ENCODE measurements around the gene PHKA2. TPM values are rescaled to one million over a fixed set of nuclear protein-coding genes. Genes with fewer than 3 reads are reported as not detected.

Gene PHKA2
- total and polyA plus RNA-seq, 2 of the 4 experiments (the other 2 are of a cell fraction), result 10.0 to 21.5 TPM

DNA sequence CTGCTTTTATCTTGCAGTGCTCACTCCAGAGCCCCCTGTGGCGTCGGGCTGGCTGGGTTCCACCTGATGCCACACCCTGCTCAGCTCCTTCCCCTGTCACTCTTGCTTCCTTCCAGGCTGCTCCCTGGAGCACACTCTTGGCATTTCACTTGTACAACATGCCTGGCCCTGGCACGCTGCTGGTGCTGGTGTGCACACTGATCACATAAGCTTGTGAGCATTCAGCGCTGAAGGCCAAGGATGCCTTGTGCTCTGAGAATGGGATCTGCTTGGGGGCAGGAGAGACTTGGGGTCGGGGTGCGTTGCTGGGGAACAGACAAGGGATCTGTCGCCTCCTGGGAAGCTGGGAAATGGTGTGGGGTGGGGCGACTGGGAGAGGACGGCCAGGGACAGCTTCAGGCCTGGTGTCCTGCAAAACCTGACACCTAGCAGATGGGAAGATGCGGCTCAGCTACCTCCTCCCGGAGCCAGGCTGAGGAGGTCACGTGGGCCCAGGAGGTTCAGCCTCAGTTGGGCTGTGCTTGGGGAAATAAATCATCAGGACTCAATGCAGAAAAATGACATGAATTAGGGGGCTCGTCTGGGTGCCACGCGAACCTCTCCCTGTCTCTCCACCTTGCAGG, 108.5 kb downstream of the PHKA2 start:
- no peak overlapping the region for H3K4me2 ChIP-seq (ENCODE audit: low read depth, low read length)
- no peaks in the 10 kb centered on the region for H3K9me1 ChIP-seq (ENCODE audit: insufficient read depth, low read length)
- TF ChIP-seq BHLHE40 (IDR thresholded peaks at IDR 0.05; ENCODE audit: low read depth, low read length) (no peak), MAFK (IDR thresholded peaks at IDR 0.05; ENCODE audit: low read depth, low read length) (no peak), RCOR1 (IDR thresholded peaks at IDR 0.05; ENCODE audit: insufficient replicate concordance, low read length) (no peak), RFX5 (IDR thresholded peaks at IDR 0.05; ENCODE audit: low read depth, low read length) (no peak), NFE2L2 (IDR thresholded peaks at IDR 0.05; ENCODE audit: low read depth, low read length) (no peak), MXI1 (IDR thresholded peaks at IDR 0.05; ENCODE audit: borderline replicate concordance, low read depth, low read length) (no peak), FOS (IDR thresholded peaks at IDR 0.05; ENCODE audit: low read depth, low read length) (no peak), RAD21 (IDR thresholded peaks at IDR 0.05; ENCODE audit: low read length) (no peak), POLR2A (IDR thresholded peaks at IDR 0.05; ENCODE audit: low read depth, low read length) (no peak), CHD1 (IDR thresholded peaks at IDR 0.05; ENCODE audit: low read depth, low read length) (no peak), SMC3 (IDR thresholded peaks at IDR 0.05; ENCODE audit: low read depth, low read length) (no peak), MAZ (IDR thresholded peaks at IDR 0.05; ENCODE audit: borderline replicate concordance, low read depth, low read length) (no peak), CEBPB (IDR thresholded peaks at IDR 0.05; ENCODE audit: low read depth, low read length) (no peak)
- TF ChIP-seq, protein P1, sequence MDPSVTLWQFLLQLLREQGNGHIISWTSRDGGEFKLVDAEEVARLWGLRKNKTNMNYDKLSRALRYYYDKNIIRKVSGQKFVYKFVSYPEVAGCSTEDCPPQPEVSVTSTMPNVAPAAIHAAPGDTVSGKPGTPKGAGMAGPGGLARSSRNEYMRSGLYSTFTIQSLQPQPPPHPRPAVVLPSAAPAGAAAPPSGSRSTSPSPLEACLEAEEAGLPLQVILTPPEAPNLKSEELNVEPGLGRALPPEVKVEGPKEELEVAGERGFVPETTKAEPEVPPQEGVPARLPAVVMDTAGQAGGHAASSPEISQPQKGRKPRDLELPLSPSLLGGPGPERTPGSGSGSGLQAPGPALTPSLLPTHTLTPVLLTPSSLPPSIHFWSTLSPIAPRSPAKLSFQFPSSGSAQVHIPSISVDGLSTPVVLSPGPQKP (IDR thresholded peaks at IDR 0.05; ENCODE audit: borderline replicate concordance, low read depth, low read length), result no peak
- TF ChIP-seq, protein P2, sequence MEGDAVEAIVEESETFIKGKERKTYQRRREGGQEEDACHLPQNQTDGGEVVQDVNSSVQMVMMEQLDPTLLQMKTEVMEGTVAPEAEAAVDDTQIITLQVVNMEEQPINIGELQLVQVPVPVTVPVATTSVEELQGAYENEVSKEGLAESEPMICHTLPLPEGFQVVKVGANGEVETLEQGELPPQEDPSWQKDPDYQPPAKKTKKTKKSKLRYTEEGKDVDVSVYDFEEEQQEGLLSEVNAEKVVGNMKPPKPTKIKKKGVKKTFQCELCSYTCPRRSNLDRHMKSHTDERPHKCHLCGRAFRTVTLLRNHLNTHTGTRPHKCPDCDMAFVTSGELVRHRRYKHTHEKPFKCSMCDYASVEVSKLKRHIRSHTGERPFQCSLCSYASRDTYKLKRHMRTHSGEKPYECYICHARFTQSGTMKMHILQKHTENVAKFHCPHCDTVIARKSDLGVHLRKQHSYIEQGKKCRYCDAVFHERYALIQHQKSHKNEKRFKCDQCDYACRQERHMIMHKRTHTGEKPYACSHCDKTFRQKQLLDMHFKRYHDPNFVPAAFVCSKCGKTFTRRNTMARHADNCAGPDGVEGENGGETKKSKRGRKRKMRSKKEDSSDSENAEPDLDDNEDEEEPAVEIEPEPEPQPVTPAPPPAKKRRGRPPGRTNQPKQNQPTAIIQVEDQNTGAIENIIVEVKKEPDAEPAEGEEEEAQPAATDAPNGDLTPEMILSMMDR (conservative IDR thresholded peaks at IDR 0.05; ENCODE audit: low read depth, low read length), result no peak
- TF ChIP-seq, protein P3, sequence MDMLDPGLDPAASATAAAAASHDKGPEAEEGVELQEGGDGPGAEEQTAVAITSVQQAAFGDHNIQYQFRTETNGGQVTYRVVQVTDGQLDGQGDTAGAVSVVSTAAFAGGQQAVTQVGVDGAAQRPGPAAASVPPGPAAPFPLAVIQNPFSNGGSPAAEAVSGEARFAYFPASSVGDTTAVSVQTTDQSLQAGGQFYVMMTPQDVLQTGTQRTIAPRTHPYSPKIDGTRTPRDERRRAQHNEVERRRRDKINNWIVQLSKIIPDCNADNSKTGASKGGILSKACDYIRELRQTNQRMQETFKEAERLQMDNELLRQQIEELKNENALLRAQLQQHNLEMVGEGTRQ (IDR thresholded peaks at IDR 0.05; ENCODE audit: low read depth, low read length), result no peak
- DNase-seq (no peak), ATAC-seq (ENCODE audit: low read depth) (no peak)
- H2AK5ac ChIP-seq (ENCODE audit: low read depth, low read length), result no peak overlapping the region
- H4K5ac ChIP-seq (ENCODE audit: low read depth, low read length), result no peak overlapping the region
- H2BK120ac ChIP-seq (ENCODE audit: low read depth, low read length), result no peak overlapping the region
- H4K91ac ChIP-seq (ENCODE audit: insufficient read depth, low read depth, low read length), result no peak overlapping the region
- no peak overlapping the region for H4K8ac ChIP-seq (ENCODE audit: low read depth in 2 of 2, low read length in 2 of 2)
- no peak overlapping the region for H3K4me3 ChIP-seq (ENCODE audit: insufficient read depth, low read depth, low read length)
- no peak overlapping the region for H3K4ac ChIP-seq (ENCODE audit: low read depth, low read length)
- dilution Hi-C loops (cut with HindIII; ENCODE audit: low sequenced_read_pairs, unreplicated experiment), result no loop called here
- peaks cover 2% of the 10 kb centered on the region; the same call in 1 of the 2 replicates for H3K4me1 ChIP-seq (ENCODE audit: control insufficient read depth, insufficient read depth, low read length)
- H3K18ac ChIP-seq (ENCODE audit: low read depth, low read length), result no peak overlapping the region
- no peak overlapping the region for H3K9ac ChIP-seq (ENCODE audit: low read depth, low read length)
- no TSS peak for BruUV-seq (replicated peaks)
- H2BK20ac ChIP-seq (ENCODE audit: low read depth, low read length), result no peak overlapping the region
- in situ Hi-C loops (cut with MboI; ENCODE audit: low sequenced_read_pairs), result no loop called here
- ChIA-PET CTCF (no interaction called here), POLR2A (ENCODE audit: unreplicated experiment) (no interaction called here)
- H3K23ac ChIP-seq (ENCODE audit: low read depth, low read length), result no peak overlapping the region
- H2BK5ac ChIP-seq (ENCODE audit: low read depth, low read length, poor library complexity, severe bottlenecking), result no peak overlapping the region
- H3K9me3 ChIP-seq (ENCODE audit: control insufficient read depth, insufficient read depth, low read length), result peaks cover 4% of the 10 kb centered on the region; the same call in 1 of the 2 replicates
- no peaks in the 10 kb centered on the region; the same call in 1 of the 2 replicates for H3K27me3 ChIP-seq (ENCODE audit: control insufficient read depth, insufficient read depth, low read length)
- no peak overlapping the region for H2AK9ac ChIP-seq (replicated peaks; ENCODE audit: low read depth, low read length, poor library complexity)
- H4K20me1 ChIP-seq (ENCODE audit: insufficient read depth, low read length), result no peaks in the 10 kb centered on the region
- H3K79me1 ChIP-seq (ENCODE audit: low read depth in 1 of 2, low read length in 2 of 2), result no peaks in the 10 kb centered on the region
- no peak overlapping the region for H2AFZ ChIP-seq (replicated peaks; ENCODE audit: low read length, poor library complexity)
- H3K14ac ChIP-seq (replicated peaks; ENCODE audit: low read depth, low read length), result no peak overlapping the region
- no peak overlapping the region for H3K27ac ChIP-seq (ENCODE audit: insufficient read depth, low read length)
- no peaks in the 10 kb centered on the region for H3K36me3 ChIP-seq (ENCODE audit: control insufficient read depth, insufficient read depth, low read length)
- H2BK15ac ChIP-seq (ENCODE audit: low read depth, low read length), result no peak overlapping the region
- intact Hi-C loops (cut with micrococcal nuclease), result no loop called here
- WGBS, 2 experiments (ENCODE audit: extremely low coverage in 2 of 2, insufficient read length in 1 of 2), result 67% methylated on average over 3 of the region's 15 CpGs; no CpG with 5 or more reads in 1 of the 2 experiments
- H3K56ac ChIP-seq (ENCODE audit: extremely low read depth, insufficient read depth, low read length), result no peak overlapping the region
